Esophagus squamous epithelium (tissue), 4 donors: Measurements from ENCODE around the gene LHPP.

Experiments
- CTCF ChIP-seq, 6 experiments: fragments of 450-650 bp in 4 of 6; fragments of 200-600 bp in 2 of 6; sonication (generic) in 2 of 6; IDR thresholded peaks; one replicate each; pipeline ENCODE4 v1.5.1; 2016 to 2019; ENCODE audit warnings: antibody characterized with exemption in 6 of 6, mild to moderate bottlenecking in 4 of 6, moderate library complexity in 4 of 6
- POLR2A ChIP-seq, 4 donors: fragments of 450-650 bp; IDR thresholded peaks; one replicate each; pipeline ENCODE4 v1.6.1; 2017; ENCODE audit warnings: antibody characterized with exemption in 4 of 4, mild to moderate bottlenecking in 4 of 4, moderate library complexity in 3 of 4

- TF ChIP-seq CTCF (IDR thresholded peaks at IDR 0.05) (no peak), POLR2A (IDR thresholded peaks at IDR 0.05) (no peak)
Observed at GRCh38 chr10:124596962-124597845, 135.6 kb downstream of the LHPP start.
